ENCODE results near the gene PCK2. TPM values are rescaled to one million over a fixed set of nuclear protein-coding genes. Genes with fewer than 3 reads are reported as not detected.

PCK2 gene
- total and polyA plus RNA-seq, 2 of the 13 experiments (the other 11 are each of a cell fraction or from before 2014, with no cell fraction given): 129 to 272 TPM

GRCh38 chr14:24095271-24096068 is 1.4 kb downstream of the PCK2 start (continued):
- TF ChIP-seq TFDP2 (CRISPR knock-in tag; IDR thresholded peaks at IDR 0.05) (peak; percentile 95), CEBPB (IDR thresholded peaks at IDR 0.05; ENCODE audit: borderline replicate concordance, low read depth, low read length) (peak; percentile 64)

GRCh38 chr14:24096545-24097181 is 2.6 kb downstream of the PCK2 start:
- Histone ChIP-seq H3K79me2 (ENCODE audit: insufficient read depth, low read length) (peaks cover 28% of the 10 kb centered on the region), H3K27me3 (ENCODE audit: control insufficient read depth in 1 of 2, insufficient read depth in 2 of 2, low read length in 2 of 2) (peaks cover 0 to 6% of the 10 kb centered on the region in 2 experiments; a peak in 1 of 5 replicates), H3K27ac (ENCODE audit: extremely low read length, insufficient read depth, low read length) (peak overlapping the region; percentile 87), H3K36me3 (replicated peaks in 1 of 2; ENCODE audit: control insufficient read depth in 1 of 2, insufficient read depth in 2 of 2, low read length in 2 of 2) (peaks cover 30 to 45% of the 10 kb centered on the region in 2 experiments), H3K4me3 (replicated peaks in 1 of 3; ENCODE audit: insufficient read depth in 1 of 3, low read depth in 2 of 3, low read length in 3 of 3) (peak overlapping the region in 1 of 3 experiments; percentile 97; a peak in 1 of 6 replicates), H3K9me3 (ENCODE audit: low read length) (no peaks in the 10 kb centered on the region), H2AFZ (ENCODE audit: low read length) (no peak overlapping the region), H3K4me1 (ENCODE audit: insufficient read depth, low read length) (peaks cover 67% of the 10 kb centered on the region), H3K4me2 (ENCODE audit: low read depth, low read length) (peak overlapping the region; percentile 99), H3K9ac (ENCODE audit: insufficient read depth, low read depth, low read length) (no peak overlapping the region), H4K20me1 (ENCODE audit: insufficient read depth, low read length) (0 out of 2 replicates have a peak, but pooled peaks cover 4% of the 10 kb centered on the region)
- intact Hi-C loops (cut with micrococcal nuclease; ENCODE audit: unreplicated experiment): no loop called here
- BruUV-seq (replicated peaks): no TSS peak
- 94% methylated on average over 8 of the region's 8 CpGs for WGBS (ENCODE audit: low lambda C conversion rate)
- ChIA-PET CTCF (ENCODE audit: low intra/inter-chr PET ratio, low total read pairs) (no interaction called here), POLR2A (interaction anchor here (0.6 to 14.4 kb wide), 20 partner anchors 10 to 1002 kb away, joined by 3 to 627 read pairs (median 60); partner anchors contain the start of genes ACIN1, C14orf119, CARMIL3 and CHMP4A)
- no peak for ATAC-seq
- FAIRE-seq: no peak
- in situ Hi-C loops (cut with HindIII; ENCODE audit: extremely low pct_ligation_motif_present, low pct_unique_long_range_greater_than_20kb): no loop called here
- no peak for DNase-seq (ENCODE audit: low spot score)
- TF ChIP-seq HMGA1 (CRISPR knock-in tag; conservative IDR thresholded peaks at IDR 0.05) (no peak), ZBTB4 (CRISPR knock-in tag; IDR thresholded peaks at IDR 0.05; ENCODE audit: borderline replicate concordance) (no peak; the same call in 1 of the 2 replicates), YEATS4 (CRISPR knock-in tag; IDR thresholded peaks at IDR 0.05; ENCODE audit: borderline replicate concordance) (no peak), PHF8 (CRISPR knock-in tag; IDR thresholded peaks at IDR 0.05) (peak; percentile 37), ZNF749 (CRISPR knock-in tag; IDR thresholded peaks at IDR 0.05; ENCODE audit: borderline replicate concordance) (no peak), ZNF839 (CRISPR knock-in tag; IDR thresholded peaks at IDR 0.05; ENCODE audit: borderline replicate concordance) (peak; percentile 23; the same call in 1 of the 2 replicates), ZNF138 (CRISPR knock-in tag; IDR thresholded peaks at IDR 0.05; ENCODE audit: low read depth) (no peak), MTF2 (CRISPR knock-in tag; IDR thresholded peaks at IDR 0.05; ENCODE audit: borderline replicate concordance) (no peak), TP53 (CRISPR knock-in tag; conservative IDR thresholded peaks at IDR 0.05) (no peak), HOXD1 (CRISPR knock-in tag; IDR thresholded peaks at IDR 0.05) (no peak)
- TF ChIP-seq, protein P1, sequence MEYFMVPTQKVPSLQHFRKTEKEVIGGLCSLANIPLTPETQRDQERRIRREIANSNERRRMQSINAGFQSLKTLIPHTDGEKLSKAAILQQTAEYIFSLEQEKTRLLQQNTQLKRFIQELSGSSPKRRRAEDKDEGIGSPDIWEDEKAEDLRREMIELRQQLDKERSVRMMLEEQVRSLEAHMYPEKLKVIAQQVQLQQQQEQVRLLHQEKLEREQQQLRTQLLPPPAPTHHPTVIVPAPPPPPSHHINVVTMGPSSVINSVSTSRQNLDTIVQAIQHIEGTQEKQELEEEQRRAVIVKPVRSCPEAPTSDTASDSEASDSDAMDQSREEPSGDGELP (IDR thresholded peaks at IDR 0.05; ENCODE audit: borderline replicate concordance, low read depth): no peak
- TF ChIP-seq, protein P2, sequence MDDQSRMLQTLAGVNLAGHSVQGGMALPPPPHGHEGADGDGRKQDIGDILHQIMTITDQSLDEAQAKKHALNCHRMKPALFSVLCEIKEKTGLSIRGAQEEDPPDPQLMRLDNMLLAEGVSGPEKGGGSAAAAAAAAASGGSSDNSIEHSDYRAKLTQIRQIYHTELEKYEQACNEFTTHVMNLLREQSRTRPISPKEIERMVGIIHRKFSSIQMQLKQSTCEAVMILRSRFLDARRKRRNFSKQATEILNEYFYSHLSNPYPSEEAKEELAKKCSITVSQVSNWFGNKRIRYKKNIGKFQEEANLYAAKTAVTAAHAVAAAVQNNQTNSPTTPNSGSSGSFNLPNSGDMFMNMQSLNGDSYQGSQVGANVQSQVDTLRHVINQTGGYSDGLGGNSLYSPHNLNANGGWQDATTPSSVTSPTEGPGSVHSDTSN (CRISPR knock-in tag; IDR thresholded peaks at IDR 0.05; ENCODE audit: borderline replicate concordance): no peak
